Progenitor cell of endocrine pancreas (in vitro differentiated cells): Measurements from ENCODE around the gene CDH5. TPM values are rescaled to one million over a fixed set of nuclear protein-coding genes. Genes with fewer than 3 reads are reported as not detected.

Source experiments
- DNase-seq: peaks from one replicate; pipeline ENCODE4 v3.0.0; 2021; ENCODE audit warnings: low spot score; ENCODE audit not compliant: unreplicated experiment
- H3K27ac Mint-ChIP-seq: 2 replicates; pipeline ENCODE4 v1.8.0; 2021; ENCODE audit warnings: mild to moderate bottlenecking, moderate library complexity, mixed read lengths
- H3K27me3 Mint-ChIP-seq: 2 replicates; pipeline ENCODE4 v1.8.0; 2021; ENCODE audit warnings: mixed read lengths
- H3K36me3 Mint-ChIP-seq: 2 replicates; pipeline ENCODE4 v1.8.0; 2022; ENCODE audit warnings: mixed read lengths; ENCODE audit not compliant: insufficient read depth
- H3K4me1 Mint-ChIP-seq: 2 replicates; pipeline ENCODE4 v1.8.0; 2021; ENCODE audit warnings: low read depth, mixed read lengths
- H3K4me3 Mint-ChIP-seq: 2 replicates; pipeline ENCODE4 v1.8.0; 2021; ENCODE audit warnings: low read depth, mild to moderate bottlenecking, moderate library complexity, mixed read lengths
- H3K9me3 Mint-ChIP-seq: 2 replicates; pipeline ENCODE4 v1.8.0; 2021; ENCODE audit warnings: low read depth, mixed read lengths
- total RNA-seq: library from RNA; stranded (reverse); gene quantifications from 2 replicates; pipeline ENCODE4 v1.2.1, GENCODE V29; 2021
- TF ChIP-seq, protein P1 (sequence below): fragments of 200-600 bp; sonication (generic); IDR thresholded peaks from one replicate; pipeline ENCODE4 v1.5.0; 2021; ENCODE audit warnings: antibody characterized with exemption, mild to moderate bottlenecking; ENCODE audit not compliant: unreplicated experiment

CDH5 gene
- total RNA-seq, 1 donor from 2014 or later = 0.36 TPM

- no peak for DNase-seq
- TF ChIP-seq, protein P1, sequence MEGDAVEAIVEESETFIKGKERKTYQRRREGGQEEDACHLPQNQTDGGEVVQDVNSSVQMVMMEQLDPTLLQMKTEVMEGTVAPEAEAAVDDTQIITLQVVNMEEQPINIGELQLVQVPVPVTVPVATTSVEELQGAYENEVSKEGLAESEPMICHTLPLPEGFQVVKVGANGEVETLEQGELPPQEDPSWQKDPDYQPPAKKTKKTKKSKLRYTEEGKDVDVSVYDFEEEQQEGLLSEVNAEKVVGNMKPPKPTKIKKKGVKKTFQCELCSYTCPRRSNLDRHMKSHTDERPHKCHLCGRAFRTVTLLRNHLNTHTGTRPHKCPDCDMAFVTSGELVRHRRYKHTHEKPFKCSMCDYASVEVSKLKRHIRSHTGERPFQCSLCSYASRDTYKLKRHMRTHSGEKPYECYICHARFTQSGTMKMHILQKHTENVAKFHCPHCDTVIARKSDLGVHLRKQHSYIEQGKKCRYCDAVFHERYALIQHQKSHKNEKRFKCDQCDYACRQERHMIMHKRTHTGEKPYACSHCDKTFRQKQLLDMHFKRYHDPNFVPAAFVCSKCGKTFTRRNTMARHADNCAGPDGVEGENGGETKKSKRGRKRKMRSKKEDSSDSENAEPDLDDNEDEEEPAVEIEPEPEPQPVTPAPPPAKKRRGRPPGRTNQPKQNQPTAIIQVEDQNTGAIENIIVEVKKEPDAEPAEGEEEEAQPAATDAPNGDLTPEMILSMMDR = no peak
- H3K4me3 Mint-ChIP-seq = no peak overlapping the region
- H3K27me3 Mint-ChIP-seq = peaks cover 28% of the 10 kb centered on the region
- H3K27ac Mint-ChIP-seq = no peak overlapping the region
- no peaks in the 10 kb centered on the region for H3K36me3 Mint-ChIP-seq
- H3K9me3 Mint-ChIP-seq = peaks cover 6% of the 10 kb centered on the region
- H3K4me1 Mint-ChIP-seq = peaks cover 4% of the 10 kb centered on the region
Observed at GRCh38 chr16:66402166-66402565, 35.7 kb downstream of the CDH5 start.

DNA sequence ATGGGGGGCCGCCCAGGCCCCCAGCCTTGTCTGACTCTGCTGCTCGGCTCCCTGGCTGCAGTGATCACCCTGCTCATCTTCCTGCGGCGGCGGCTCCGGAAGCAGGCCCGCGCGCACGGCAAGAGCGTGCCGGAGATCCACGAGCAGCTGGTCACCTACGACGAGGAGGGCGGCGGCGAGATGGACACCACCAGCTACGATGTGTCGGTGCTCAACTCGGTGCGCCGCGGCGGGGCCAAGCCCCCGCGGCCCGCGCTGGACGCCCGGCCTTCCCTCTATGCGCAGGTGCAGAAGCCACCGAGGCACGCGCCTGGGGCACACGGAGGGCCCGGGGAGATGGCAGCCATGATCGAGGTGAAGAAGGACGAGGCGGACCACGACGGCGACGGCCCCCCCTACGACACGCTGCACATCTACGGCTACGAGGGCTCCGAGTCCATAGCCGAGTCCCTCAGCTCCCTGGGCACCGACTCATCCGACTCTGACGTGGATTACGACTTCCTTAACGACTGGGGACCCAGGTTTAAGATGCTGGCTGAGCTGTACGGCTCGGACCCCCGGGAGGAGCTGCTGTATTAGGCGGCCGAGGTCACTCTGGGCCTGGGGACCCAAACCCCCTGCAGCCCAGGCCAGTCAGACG, 36.2 kb downstream of the CDH5 start:
- TF ChIP-seq, protein P1 = no peak
- Mint-ChIP-seq H3K36me3 (no peaks in the 10 kb centered on the region), H3K4me1 (peaks cover 4% of the 10 kb centered on the region), H3K9me3 (peaks cover 6% of the 10 kb centered on the region), H3K4me3 (no peak overlapping the region), H3K27me3 (peaks cover 30% of the 10 kb centered on the region), H3K27ac (no peak overlapping the region)
- DNase-seq = no peak

DNA sequence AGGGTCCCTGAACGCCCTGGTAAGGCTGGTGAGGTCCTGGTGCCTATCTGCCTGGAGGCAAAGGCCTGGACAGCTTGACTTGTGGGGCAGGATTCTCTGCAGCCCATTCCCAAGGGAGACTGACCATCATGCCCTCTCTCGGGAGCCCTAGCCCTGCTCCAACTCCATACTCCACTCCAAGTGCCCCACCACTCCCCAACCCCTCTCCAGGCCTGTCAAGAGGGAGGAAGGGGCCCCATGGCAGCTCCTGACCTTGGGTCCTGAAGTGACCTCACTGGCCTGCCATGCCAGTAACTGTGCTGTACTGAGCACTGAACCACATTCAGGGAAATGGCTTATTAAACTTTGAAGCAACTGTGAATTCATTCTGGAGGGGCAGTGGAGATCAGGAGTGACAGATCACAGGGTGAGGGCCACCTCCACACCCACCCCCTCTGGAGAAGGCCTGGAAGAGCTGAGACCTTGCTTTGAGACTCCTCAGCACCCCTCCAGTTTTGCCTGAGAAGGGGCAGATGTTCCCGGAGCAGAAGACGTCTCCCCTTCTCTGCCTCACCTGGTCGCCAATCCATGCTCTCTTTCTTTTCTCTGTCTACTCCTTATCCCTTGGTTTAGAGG, 37.1 kb downstream of the CDH5 start:
- H3K27ac Mint-ChIP-seq = no peak overlapping the region
- H3K4me1 Mint-ChIP-seq = peaks cover 4% of the 10 kb centered on the region
- peaks cover 6% of the 10 kb centered on the region for H3K9me3 Mint-ChIP-seq
- no peak overlapping the region for H3K4me3 Mint-ChIP-seq
- peaks cover 38% of the 10 kb centered on the region for H3K27me3 Mint-ChIP-seq
- no peak for DNase-seq
- TF ChIP-seq, protein P1 = no peak
- H3K36me3 Mint-ChIP-seq = no peaks in the 10 kb centered on the region

GRCh38 chr16:66405057-66405783, 38.7 kb downstream of the CDH5 start:
- peaks cover 4% of the 10 kb centered on the region for H3K4me1 Mint-ChIP-seq
- no peaks in the 10 kb centered on the region for H3K36me3 Mint-ChIP-seq
- peaks cover 44% of the 10 kb centered on the region for H3K27me3 Mint-ChIP-seq
- TF ChIP-seq, protein P1 = no peak
- no peak overlapping the region for H3K27ac Mint-ChIP-seq
- no peak for DNase-seq
- H3K4me3 Mint-ChIP-seq = no peak overlapping the region
- peaks cover 6% of the 10 kb centered on the region for H3K9me3 Mint-ChIP-seq

DNA sequence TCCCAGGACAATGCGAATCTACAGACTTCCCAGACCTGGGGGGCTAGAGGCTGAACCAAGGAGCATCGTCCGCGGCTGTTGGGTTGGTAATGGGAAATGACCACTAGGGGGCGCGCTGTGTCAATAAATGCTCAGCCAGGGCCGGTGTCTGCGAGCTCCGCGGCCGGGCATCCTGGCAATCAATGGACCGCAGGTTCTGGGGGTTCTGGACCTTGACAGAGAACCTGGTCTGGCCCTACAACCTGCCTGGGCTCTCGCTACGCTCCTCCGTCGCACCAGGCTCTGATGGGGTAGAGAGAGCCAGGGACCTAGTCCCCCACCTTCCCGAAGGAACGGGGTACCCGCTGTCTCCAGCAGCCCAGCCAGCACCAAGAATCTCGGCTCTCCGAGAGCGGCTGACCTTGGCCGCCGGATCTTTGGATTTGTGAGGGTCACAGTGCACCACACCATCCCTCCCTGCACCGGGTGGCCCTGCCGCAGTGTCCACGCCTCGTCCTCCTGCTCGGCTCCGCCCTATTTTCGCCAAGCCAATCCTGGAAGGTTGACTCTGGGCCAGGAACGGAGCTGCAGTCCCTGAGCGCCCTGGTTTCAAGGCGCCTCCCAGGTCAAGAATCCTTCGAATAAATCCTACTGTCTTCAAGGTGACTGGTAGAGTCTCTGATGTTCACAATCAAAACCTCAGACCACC, 40.2 kb downstream of the CDH5 start:
- H3K9me3 Mint-ChIP-seq = peaks cover 6% of the 10 kb centered on the region
- H3K36me3 Mint-ChIP-seq = no peaks in the 10 kb centered on the region
- no peak overlapping the region for H3K27ac Mint-ChIP-seq

More for the DNA sequence above, 40.2 kb downstream of the CDH5 start:
- TF ChIP-seq, protein P1 = peak; percentile 91
- Mint-ChIP-seq H3K27me3 (peaks cover 50% of the 10 kb centered on the region), H3K4me3 (peak overlapping the region; percentile 76), H3K4me1 (peaks cover 4% of the 10 kb centered on the region)
- peak; percentile 81 for DNase-seq
